ENCODE data around the gene PTPRG. TPM values are rescaled to one million over a fixed set of nuclear protein-coding genes. Genes with fewer than 3 reads are reported as not detected.

The PTPRG gene
- total RNA-seq, 2 donors from 2014 or later = 33.9 to 39.2 TPM

- H3K27me3 ChIP-seq = no peaks in the 10 kb centered on the region
- peaks cover 6% of the 10 kb centered on the region for H3K36me3 ChIP-seq
- TF ChIP-seq CTCF (IDR thresholded peaks at IDR 0.05) = no peak
- DNase-seq (ENCODE audit: low spot score) = no peak
- no peak overlapping the region for H3K4me3 ChIP-seq
- peaks cover 0 to 18% of the 10 kb centered on the region in 2 donors for H3K4me1 ChIP-seq
- H3K9me3 ChIP-seq = no peaks in the 10 kb centered on the region
- no peak overlapping the region for H3K27ac ChIP-seq
Observed at GRCh38 chr3:61608072-61608471, 46.7 kb downstream of the PTPRG start.

GRCh38 chr3:61608711-61609110 lies 47.3 kb downstream of the PTPRG start:
- no peak overlapping the region for H3K4me3 ChIP-seq
- no peak for TF ChIP-seq CTCF (IDR thresholded peaks at IDR 0.05)
- H3K36me3 ChIP-seq = peaks cover 6% of the 10 kb centered on the region
- no peaks in the 10 kb centered on the region for H3K9me3 ChIP-seq
- H3K27me3 ChIP-seq = no peaks in the 10 kb centered on the region
- DNase-seq (ENCODE audit: low spot score) = no peak
- peaks cover 0 to 21% of the 10 kb centered on the region in 2 donors for H3K4me1 ChIP-seq
- H3K27ac ChIP-seq = no peak overlapping the region

- TF ChIP-seq CTCF (IDR thresholded peaks at IDR 0.05) = no peak
- no peak overlapping the region for H3K4me3 ChIP-seq
- no peak overlapping the region for H3K27ac ChIP-seq
- H3K36me3 ChIP-seq = peaks cover 5% of the 10 kb centered on the region
- H3K27me3 ChIP-seq = no peaks in the 10 kb centered on the region
- DNase-seq (ENCODE audit: low spot score) = no peak
- peaks cover 0 to 15% of the 10 kb centered on the region in 2 donors for H3K4me1 ChIP-seq
- no peaks in the 10 kb centered on the region for H3K9me3 ChIP-seq
Observed at GRCh38 chr3:61610316-61610715, 48.9 kb downstream of the PTPRG start.

GRCh38 chr3:61612211-61613194 lies 51.1 kb downstream of the PTPRG start:
- TF ChIP-seq CTCF (IDR thresholded peaks at IDR 0.05) = no peak

GRCh38 chr3:61613666-61614065 lies 52.3 kb downstream of the PTPRG start:
- Histone ChIP-seq H3K9me3 (no peaks in the 10 kb centered on the region), H3K27ac (no peak overlapping the region), H3K4me1 (peaks cover 0 to 33% of the 10 kb centered on the region in 2 donors), H3K27me3 (no peaks in the 10 kb centered on the region), H3K4me3 (no peak overlapping the region), H3K36me3 (no peaks in the 10 kb centered on the region)
- DNase-seq (ENCODE audit: low spot score) = no peak
- no peak for TF ChIP-seq CTCF (IDR thresholded peaks at IDR 0.05)

More at GRCh38 chr3:61612211-61613194, 51.1 kb downstream of the PTPRG start:
- Histone ChIP-seq H3K27ac (no peak overlapping the region), H3K9me3 (no peaks in the 10 kb centered on the region), H3K4me3 (no peak overlapping the region), H3K36me3 (no peaks in the 10 kb centered on the region), H3K4me1 (peaks cover 0 to 35% of the 10 kb centered on the region in 2 donors), H3K27me3 (no peaks in the 10 kb centered on the region)
- no peak for DNase-seq (ENCODE audit: low spot score)
